NCI-H2227 (cell line): Measurements from ENCODE around the gene THBD.

ENCODE experiments used
- DNase-seq: peaks from one replicate; lab custom pipeline; 2025; ENCODE audit not compliant: unreplicated experiment; lab: John Stamatoyannopoulos, UW

The THBD gene

GRCh38 chr20:23018432-23018831 lies 31.0 kb downstream of the THBD start:
- DNase-seq, result no peak

GRCh38 chr20:23017516-23017915 lies 32.0 kb downstream of the THBD start:
- no peak for DNase-seq

- DNase-seq, result no peak
These were observed 36.0 kb downstream of the THBD start for GRCh38 chr20:23013429-23013828.

GRCh38 chr20:23011008-23011721 lies 38.3 kb downstream of the THBD start:
- no peak for DNase-seq

GRCh38 chr20:23010096-23010495 lies 39.4 kb downstream of the THBD start:
- no peak for DNase-seq

- no peak for DNase-seq
These were observed 39.8 kb downstream of the THBD start for GRCh38 chr20:23009636-23010035.

GRCh38 chr20:23008667-23009066 lies 40.8 kb downstream of the THBD start:
- no peak for DNase-seq

GRCh38 chr20:23007886-23008655 lies 41.4 kb downstream of the THBD start:
- no peak for DNase-seq

GRCh38 chr20:23007462-23007861 lies 42.0 kb downstream of the THBD start:
- DNase-seq, result no peak

- no peak for DNase-seq
These were observed 43.7 kb downstream of the THBD start for GRCh38 chr20:23005776-23006175.

- DNase-seq, result no peak
These were observed 45.5 kb downstream of the THBD start for GRCh38 chr20:23003881-23004460.

GRCh38 chr20:23003077-23003635 lies 46.3 kb downstream of the THBD start:
- no peak for DNase-seq

GRCh38 chr20:23002276-23002675 lies 47.2 kb downstream of the THBD start:
- no peak for DNase-seq

- DNase-seq, result no peak
These were observed 49.1 kb downstream of the THBD start for GRCh38 chr20:23000232-23000947.

GRCh38 chr20:22999756-23000155 lies 49.7 kb downstream of the THBD start:
- no peak for DNase-seq

- DNase-seq, result no peak
These were observed 51.0 kb downstream of the THBD start for GRCh38 chr20:22998476-22998875.

- DNase-seq, result no peak
These were observed 53.5 kb downstream of the THBD start for GRCh38 chr20:22995923-22996322.
